AG20443 (cell line): ENCODE data around the gene TNFRSF1A.
A peak's percentile ranks its signal among the peaks of the same experiment; 100 is the strongest.

Experiments
- DNase-seq: peaks from one replicate; pipeline ENCODE4 v3.0.0; 2012; ENCODE audit warnings: low spot score, mixed read lengths

Gene TNFRSF1A

DNA sequence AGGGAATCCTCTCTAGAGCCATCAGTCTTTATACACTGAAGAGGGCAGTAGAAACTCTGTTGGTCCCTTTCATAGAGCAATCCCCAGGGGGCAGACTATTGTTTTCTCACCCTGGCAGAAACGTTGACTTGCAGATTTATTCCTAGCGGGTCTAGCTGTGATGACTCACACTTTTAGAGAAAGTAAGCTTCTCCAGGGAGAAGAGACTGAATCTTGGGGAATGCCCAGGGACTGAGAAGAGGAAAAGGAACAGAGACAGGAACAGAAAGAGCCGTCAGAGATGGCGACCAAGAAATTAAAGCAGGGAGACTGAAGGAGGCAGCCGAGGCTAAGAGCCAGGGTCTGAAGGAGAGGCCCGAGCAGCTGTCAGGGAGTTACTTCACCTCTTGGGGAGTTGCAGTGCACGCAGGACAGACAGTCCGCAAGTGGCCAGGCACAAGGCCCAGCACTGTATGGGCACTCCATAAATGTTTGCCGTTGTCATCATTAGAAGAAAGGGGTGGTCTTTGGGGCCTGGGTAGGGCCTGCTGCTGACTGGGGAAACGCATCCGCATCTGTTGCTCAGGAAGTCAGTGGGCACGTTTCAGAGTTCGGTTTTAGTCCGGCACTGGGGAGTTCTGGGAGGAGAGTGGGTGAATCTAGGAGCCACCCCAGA, 18.4 kb downstream of the TNFRSF1A start:
- peak; percentile 76 for DNase-seq

DNA sequence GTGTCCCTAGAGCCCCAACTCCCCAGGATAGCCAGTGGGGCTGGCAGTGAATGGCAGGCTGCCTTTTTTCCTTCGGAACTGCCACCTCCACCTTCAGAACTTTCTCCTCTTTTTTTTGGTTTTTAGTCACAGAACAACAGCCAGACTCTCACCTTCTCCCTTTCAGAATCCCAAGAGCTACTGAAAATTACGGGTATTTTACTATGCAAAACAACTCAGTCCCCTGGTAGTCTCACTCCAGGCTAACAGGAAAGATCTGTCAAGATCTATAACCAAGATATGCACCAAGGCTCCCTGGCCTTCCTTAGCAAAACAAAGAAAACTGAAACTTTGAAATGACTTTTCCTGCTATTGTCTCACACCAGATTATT, 18.9 kb downstream of the TNFRSF1A start:
- no peak for DNase-seq

DNA sequence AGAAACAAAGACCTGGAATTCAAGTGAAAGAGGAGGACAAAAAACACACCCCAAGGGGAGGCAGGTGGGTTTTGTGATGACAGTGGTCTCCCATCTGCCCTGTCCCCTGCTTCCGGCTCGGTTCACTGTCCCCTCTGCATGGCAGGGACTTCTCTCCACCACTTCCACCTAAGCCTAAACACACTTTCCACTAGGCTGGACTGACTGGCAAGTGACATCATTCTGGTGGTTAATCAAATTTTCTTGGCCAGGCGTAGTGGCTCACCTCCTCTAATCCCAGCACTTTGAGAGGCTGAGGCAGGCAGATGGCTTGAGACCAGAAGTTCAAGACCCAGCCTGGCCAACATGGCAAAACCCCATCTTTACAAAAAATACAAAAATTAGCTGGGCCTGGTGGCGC, 19.5 kb downstream of the TNFRSF1A start:
- DNase-seq, result no peak

DNA sequence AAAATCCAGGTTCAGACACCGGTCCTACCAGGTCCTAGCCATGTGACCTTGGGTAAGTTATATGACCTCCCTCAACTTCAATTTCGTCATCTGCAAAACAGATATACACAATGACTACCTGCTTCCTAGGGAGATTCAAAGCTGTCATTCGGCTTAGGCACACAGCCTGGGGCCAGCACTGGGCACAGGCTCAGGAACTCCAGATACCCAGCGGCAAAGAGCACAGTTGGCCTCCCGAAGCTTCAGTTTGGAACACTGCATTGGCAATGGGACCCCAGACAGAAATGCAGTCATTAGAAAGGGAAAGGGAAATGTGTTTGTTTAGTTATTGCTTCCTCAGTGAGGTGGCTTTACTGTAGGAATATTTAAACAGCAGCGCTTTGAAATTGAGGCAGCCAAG, 20.0 kb downstream of the TNFRSF1A start:
- DNase-seq, result no peak

DNA sequence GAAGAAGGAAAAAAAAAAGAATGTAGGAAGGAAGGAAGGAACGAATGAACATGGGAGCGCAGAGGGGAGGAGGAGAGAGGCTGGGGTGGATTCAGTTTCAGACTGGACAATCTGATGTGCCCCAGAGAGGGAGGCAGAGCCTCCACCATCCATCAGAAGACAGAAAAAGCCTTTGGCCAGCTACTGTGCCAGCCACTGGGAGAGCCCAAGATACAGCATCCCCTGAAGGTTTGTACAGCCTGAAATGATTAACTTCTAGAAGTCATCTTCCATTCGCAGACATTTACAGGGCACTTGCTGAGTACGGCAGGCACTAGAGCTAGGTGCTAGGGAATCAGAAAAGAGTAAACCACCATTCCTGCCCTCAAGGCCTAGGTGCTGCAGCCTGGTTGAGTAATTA, 22.4 kb downstream of the TNFRSF1A start:
- DNase-seq, result no peak

DNA sequence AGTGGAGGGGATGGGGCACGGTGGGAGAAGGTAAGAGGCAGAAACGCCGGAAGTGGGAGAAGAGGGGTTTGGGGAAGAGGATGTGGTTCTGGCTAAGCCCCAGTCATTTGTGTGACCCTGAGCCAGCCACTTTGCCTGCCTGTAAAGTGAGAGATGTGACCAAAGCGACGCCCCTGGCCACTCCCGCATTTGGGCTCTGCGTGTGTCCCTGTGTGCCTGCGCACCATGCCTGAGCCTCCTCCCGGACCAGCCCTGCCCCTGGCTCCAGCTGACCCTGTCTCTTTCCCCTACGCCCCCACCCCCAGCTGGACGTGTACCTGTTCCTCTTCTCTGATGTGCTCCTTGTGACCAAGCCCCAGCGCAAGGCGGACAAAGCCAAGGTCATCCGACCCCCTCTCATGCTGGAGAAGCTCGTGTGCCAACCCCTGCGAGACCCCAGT, 23.4 kb downstream of the TNFRSF1A start:
- no peak for DNase-seq

DNA sequence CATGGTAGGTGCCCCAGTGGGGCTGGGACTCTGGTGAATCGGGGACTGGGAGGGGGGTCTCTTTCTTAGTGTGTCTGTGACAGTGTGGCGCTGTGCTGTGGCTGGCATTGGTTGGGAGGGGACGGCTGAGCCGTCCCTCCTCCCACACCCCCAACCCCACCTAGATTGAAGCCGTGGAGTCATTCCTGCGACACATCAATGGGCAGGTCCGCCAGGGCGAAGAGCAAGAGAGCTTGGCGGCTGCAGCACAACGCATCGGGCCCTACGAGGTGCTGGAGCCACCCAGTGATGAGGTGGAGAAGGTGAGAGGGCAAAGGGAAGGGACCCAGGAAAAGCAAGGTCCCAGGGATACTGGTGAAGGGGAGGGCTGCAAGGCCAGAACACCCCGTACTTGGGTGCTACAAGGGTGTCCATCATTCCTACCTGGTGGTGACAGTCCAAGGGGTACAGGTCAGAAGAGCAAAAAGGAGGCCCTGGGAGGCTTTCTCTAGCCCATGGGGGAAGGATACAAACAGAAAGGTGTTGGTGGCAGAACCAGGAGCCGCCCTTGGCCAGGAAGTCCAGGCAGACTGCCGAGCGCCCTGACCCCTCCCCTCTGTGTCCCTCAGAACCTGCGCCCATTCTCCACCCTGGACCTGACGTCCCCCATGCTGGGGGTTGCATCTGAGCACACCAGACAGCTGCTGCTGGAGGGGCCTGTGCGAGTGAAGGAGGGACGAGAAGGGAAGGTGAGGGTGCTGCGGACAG, 24.0 kb downstream of the TNFRSF1A start:
- DNase-seq, result no peak

DNA sequence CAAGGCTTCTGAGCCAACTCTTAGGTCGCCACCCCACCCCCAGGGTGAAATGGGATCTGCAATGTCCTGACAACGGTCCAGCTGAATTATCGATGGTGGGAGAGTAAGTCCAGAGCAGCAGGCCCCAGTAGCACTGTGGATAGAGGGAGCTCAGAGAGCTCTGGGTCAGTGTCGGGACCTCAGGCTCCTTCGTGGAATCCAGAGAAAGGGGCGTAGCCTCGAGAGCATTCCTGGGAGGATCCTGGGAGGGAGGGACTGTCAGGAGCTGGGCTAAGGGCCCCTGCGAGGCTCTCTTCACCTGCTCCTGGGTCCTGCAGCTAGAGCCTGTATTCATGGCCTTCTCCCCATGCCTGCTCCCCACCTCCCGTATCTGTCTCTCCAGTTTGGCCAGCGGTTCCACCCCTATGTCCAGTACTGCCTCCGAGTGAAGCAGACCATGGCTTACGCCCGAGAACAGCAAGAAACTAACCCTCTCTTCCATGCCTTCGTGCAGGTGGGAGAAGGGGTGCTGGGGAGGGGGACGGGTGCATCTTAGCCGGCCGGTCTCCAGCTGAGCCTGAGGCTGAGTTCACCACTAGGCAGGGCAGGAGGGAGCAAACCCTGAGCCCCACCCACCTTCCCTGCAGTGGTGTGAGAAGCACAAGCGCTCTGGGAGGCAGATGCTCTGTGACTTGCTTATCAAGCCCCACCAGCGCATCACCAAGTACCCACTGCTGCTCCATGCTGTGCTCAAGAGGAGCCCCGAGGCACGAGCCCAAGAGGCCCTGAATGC, 24.8 kb downstream of the TNFRSF1A start:
- DNase-seq, result no peak

DNA sequence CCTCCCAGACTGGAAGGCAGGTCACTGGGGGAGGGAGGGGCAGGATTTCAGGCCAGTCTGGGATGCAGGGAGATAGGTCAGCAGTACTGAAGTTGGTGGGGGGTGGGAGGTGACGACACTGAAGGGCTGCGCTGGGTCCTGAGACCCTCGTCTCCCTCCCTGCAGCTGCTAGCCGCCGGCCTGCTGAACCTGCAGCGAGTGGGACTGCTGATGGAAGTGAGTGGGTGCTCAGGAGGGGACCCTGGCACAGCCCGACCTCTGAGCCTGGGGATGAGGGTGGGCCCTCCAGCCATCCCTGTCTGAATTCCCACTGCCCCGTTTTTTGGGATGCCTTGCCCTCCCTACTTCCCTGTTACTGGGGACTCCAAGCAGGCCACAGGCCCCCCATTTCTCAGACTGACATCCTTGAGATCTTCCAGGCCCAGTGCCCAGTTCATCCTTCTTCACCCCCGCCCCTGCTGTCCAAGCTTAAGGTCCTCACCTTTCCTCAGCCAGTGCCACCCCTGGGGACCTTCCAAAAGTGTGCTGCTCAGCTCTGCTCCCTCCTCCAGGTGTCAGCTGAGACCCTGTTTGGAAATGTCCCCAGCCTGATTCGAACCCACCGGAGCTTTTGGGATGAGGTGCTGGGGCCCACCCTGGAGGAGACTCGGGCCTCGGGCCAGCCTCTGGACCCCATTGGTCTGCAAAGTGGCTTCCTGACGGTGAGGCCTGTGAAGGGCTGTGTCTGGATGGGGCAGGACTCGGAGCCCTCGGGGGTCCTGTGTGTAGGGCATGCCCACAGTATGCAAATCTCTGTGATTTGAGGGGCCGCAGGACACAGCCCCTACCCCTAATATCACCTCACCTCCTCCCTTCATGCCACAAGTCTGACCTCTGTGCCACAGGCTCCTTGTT, 25.9 kb downstream of the TNFRSF1A start:
- no peak for DNase-seq

DNA sequence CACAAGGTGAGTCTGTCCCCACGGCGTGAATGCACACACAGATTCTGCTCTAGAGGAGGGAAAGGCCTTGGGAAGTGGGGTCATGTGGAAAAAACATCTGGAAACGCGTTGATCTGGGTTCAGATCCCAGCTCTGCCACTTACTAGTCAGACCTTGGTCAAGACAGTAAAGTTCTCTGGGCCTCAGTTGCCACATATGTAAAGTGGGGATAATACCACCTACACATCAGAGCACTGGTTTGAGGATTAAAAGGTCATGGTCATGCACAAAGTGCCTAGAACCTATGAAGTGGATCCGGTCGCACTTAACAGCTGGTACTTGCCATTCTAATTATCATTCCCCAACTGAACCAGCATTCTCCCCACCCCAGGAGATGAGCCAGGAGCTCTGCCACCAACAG, 26.7 kb downstream of the TNFRSF1A start:
- DNase-seq, result no peak

DNA sequence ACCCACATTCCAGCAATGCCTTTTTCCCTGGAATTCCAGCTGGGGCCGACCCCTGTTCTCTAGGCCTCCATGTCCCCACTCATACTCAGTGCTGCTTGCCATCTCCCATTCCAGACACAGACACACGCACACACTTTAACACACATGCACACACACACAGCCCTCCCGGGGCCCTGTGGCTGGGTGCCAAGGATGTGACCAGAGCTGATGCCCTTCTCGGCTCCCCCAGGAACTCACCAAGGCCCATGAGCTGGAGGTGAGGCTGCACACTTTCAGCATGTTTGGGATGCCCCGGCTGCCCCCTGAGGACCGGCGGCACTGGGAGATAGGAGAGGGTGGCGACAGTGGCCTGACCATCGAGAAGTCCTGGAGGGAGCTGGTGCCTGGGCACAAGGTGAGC, 27.1 kb downstream of the TNFRSF1A start:
- DNase-seq, result no peak

DNA sequence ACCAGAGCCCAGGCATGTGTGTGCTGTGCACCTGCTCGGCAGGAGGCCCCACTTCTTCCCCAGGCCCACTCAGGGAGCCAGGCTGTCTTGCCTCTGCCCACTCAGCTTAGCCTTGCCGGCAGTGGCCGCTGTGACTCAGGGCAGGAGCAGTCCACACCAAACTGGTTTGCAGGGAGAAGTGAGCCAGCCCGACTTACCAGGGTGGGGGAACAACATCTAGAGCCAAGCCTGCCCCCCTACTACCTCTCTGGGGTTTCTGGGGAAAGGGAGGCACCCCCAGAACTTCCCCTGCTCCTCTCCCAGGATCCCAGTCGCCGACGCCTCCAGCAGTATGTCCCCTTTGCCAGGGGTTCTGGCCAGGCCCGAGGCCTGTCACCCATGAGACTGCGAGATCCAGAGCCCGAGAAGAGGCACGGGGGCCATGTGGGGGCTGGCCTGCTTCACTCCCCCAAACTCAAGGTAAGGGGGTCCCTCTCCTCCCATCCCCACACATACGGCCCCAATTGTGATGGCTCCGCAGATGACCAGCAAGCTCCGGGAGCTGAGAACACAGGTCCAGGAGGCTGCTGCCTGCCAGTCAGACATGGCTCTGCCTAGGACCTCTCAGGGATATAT, 28.4 kb downstream of the TNFRSF1A start:
- peak; percentile 56 for DNase-seq

DNA sequence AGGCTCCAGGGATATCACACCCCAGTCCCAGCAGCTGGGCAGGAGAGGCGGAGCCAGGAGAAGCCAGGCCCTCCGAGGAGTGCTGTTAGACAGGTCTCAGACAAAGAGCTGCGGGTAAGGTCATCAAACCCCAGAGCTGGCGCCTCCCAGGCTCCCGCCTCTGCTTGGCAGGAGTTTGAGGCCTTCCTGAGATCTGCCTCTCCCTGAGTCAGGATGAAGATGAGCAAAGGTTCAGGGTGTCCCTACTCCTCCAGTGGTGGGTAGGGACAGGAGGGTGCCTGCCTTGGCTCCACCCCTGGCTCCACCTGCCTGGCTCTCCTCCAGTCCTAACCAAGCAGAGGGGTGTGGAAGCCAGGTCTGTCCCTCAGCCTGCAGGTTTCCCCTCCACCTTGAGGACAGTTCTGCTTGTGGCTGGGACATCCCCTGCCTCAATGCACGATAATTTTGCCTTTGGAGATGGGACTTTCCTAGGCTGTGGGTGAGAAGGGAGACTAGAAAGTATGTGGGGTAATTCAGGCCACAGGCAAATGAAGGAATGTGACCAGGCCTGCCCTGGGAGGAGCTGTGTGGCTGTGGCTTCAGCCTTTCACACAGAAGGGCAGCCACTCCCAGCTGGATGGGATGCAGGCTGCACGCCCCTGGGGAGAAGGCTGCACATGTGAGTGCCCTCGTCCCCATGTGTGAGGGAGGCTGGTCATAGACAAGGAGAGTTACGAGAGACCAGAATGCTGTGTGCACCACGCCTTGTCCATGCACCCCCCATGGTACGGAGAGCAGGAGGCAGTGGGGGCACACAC, 29.1 kb downstream of the TNFRSF1A start:
- peak; percentile 84 for DNase-seq

DNA sequence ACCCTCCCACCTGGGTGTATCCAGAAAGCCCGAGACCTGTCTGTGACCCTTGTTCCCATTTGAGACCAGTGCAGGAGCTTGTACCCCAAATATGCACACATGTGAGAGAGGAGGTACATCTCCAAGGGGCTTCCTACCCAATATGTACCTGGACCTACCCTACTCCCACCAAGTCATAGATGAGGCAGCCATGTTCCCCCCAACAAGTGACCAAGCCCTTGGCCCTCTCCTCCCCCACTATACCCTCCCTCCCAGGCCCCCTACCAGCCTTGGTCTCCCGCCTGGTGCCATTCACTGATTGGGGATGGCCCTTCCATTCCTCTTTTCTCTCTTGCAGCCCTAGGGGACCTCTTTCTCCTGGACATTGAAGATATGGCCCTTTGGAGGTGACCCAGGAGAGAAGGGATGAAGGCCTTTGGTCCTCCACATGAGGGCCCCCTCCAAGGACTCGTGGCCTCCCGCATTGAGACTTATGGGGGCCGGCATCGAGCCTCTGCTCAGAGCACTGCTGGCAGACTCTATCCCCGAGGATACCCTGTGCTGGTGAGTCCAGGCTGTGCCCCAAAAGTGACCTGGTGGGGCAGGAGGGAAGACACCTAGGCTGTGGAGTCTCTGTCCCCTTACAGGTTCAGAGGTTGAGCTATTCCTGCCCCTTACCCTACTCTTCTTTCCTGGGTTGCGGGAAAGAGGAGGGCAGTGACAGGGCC, 29.9 kb downstream of the TNFRSF1A start:
- no peak for DNase-seq

DNA sequence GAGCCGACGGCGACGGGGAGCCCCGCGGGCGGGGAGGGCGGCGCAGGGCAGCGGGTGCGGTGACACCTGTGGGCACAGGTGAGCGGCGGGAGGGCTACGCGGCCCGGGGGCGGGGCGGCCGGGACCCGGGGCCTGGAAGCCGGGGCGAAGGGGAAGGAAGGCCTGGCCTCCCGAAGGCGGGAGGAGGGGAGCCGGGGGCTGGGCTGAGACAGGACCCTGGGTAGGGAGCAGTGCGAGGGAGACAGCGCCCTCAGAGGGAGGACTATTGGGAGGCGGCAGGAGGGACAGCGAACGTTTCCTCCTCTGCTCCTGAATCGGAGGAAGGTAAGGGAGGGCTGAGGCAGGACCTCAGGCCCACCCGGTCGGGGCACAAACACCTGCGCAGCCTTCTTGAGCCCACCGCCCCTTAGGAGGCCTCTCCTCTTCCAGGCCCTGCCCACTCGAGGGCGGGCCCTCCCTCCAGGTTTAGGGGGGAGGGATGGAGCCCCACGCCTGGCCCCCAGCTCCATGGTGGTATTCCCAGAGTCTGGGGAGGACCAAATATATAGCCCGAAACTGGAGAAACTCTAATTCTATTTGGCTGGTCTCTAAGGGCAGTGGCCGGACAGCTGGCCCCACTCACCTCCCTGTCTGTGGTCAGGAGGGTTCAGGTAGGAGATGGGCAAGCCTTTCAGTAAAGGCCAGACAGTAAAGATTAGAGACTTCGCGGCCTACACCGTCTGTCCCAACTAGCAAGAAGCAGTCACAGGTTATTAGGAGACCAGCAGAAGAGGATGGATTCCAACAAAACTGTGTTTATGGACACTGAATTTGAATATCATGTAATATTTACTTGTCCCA, 30.9 kb downstream of the TNFRSF1A start:
- no peak for DNase-seq

DNA sequence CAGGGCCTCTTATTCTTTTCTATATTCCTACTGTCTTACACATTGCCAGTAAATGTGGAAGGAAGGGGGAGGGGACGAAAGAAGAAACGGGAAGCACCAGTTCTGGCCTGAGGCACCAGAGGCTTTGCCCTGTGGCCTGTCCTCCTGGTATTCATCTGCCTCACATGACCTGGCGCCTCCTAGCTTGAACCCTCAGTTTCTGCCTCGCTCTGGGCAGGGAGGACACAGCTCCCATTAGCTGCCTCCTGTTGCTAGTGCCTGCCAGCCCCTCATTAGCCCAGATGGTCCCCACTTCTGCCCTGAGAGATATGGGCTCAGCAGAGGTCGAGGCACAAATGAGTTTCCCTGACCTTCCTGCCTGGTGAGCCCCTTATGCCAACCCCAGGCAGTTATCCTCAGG, 34.3 kb downstream of the TNFRSF1A start:
- no peak for DNase-seq

DNA sequence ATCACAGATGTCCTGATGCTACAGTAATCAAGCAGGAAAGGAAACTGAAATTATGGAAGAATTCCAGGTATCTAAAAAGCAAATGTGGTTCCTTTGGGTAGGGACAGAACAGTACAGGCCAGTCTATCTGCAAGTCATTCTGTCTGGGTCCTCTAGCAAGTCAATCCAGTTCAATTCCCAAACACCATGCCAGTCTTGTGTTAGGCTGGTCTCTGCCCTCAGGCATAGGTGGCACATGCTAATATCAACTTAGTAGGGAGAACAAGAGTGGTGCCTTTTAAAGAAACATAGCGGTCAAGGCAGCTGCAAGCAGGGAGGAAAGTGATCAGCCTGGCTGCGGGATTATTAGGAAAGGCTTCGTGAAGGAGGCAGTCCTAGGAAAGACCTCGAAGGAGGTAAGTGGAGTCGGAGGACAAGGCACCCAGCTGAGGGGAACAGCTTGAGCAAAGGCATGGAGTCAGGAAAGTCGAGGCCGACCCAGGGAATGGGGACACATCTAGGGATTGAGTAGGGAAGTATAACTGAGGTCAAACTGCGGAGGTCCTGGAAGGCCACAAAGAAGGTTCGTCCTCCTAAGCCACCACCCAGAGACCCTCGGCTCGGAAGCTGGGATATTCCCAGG, 35.2 kb downstream of the TNFRSF1A start:
- DNase-seq, result no peak

DNA sequence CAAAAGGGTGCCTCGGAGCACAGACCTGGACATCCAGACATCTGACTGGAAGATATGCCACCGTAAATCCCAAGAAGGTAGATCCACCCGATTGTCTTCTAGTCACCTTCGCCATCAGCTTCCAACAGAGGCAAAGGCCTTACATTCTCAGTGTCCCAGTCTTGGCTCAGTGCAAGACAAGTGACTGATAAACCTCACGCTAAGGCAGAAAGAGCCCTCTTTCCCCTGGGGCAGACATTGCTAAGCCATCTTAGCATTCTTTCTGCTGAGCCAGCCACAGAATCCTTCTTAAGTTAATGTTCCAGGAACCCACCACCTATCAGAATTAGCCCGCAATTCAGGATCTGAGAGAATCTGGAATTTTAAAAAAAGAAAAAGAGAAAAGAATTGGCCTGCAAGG, 35.7 kb downstream of the TNFRSF1A start:
- DNase-seq, result no peak

DNA sequence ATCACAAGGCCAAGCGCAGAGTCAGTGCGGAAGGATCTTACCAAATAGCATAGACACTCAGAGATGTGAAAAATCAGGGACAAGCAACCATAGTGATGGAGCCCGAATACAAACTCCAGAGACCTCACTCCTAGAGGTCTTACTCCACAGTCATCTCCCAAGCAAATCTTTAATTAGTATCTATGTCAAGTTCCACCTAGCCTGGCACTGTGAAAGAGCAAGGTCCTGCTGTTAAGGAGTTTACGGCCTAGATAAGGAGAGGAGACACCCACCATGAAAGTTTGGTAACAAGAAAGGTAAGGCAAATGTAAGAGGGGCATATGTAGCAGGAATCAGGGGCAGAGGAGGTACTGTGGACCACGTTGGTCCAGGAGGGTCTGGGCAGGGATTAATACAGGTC, 38.8 kb downstream of the TNFRSF1A start:
- no peak for DNase-seq
